H1 (cell line): Measurements from ENCODE around the gene KCNMA1. TPM values are rescaled to one million over a fixed set of nuclear protein-coding genes. Genes with fewer than 3 reads are reported as not detected.

ENCODE experiments used
- CHD7 ChIP-seq: fragments of 300-600 bp; sonication (generic); IDR thresholded peaks from 2 replicates; pipeline ENCODE4 v1.7.1; 2012; ENCODE audit warnings: low read length, moderate library complexity, mild to moderate bottlenecking, inconsistent platforms; ENCODE audit not compliant: insufficient replicate concordance
- polyA plus RNA-seq, 7 experiments: library from polyadenylated mRNA; depleted of rRNA in 3 of 7; stranded (reverse) in 5 of 7; unstranded in 2 of 7; fragments of >200 nt in 5 of 7; fragments of 200-250 nt in 2 of 7; gene quantifications; 1 replicate in 5 of 7; 2 replicates in 1 of 7; 4 replicates in 1 of 7; pipeline versions ENCODE4 v1.2.1 to v1.2.3, GENCODE V29; 2011 to 2013; ENCODE audit warnings: missing spikeins in 2 of 7, mixed read lengths in 2 of 7
- total RNA-seq: library from RNA; stranded (reverse); fragmentation: NEBNext Ultra II Directional; extraction: Animal tissue kit (Norgen Biotek cat#: 25700); gene quantifications from 2 replicates; pipeline ENCODE4 v1.2.1, GENCODE V29; 2021

Gene KCNMA1
- total and polyA plus RNA-seq, 2 of the 8 experiments (the other 6 are each of a cell fraction or from before 2014, with no cell fraction given), result 10.2 to 11.1 TPM

- no peak for TF ChIP-seq CHD7
Observed at GRCh38 chr10:77496941-77497420, 140.6 kb downstream of the KCNMA1 start (continued).
